Measurements from ENCODE around the gene KREMEN1.
"Not testable (repeated sequence)": the region's sequence is repeated elsewhere in the genome, so short reads cannot be mapped to it uniquely, and the experiment has no call there.

KREMEN1 gene

GRCh38 chr22:29116397-29117123 is 43.7 kb downstream of the KREMEN1 start:
- no peak for DNase-seq

DNA sequence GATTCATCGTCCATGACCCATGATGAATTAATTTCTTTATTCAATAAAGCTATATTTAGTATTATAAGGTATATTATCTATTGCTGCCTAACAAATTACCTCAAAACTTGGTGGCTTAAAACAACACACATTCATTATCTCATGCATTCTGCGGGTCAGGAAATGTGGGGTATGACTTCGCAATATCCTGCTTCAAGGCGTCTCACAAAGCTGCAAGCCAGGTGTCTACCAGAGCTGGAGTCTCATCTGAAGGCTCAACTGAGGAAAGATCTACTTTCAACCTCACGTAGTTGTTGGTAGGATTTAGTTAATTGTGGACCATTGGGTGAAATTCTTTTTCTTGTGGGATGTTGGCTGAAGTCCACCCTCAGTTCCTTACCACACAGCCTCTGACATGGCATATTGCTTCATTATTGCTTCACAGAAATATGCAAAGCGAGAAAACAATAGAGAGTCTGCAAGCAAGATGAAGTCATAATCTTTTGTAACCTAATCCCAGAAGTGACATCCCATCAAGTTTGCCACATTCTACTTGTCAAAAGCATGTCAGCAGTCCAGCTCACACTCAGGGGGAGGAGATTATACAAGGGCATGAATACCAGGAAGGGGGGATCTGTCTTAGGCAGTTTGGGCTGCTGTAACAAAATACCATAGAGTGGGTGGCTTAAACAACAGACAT is 45.1 kb downstream of the KREMEN1 start:
- ATAC-seq (ENCODE audit: insufficient read depth, low read depth) (no peak), DNase-seq (no peak)
- no peaks in the 10 kb centered on the region for H3K79me2 ChIP-seq (ENCODE audit: insufficient read depth, low read length)

More at GRCh38 chr22:29116397-29117123, 43.7 kb downstream of the KREMEN1 start:
- Histone ChIP-seq H3K27me3 (ENCODE audit: insufficient read depth, low read length, poor library complexity) (no peaks in the 10 kb centered on the region), H3K9ac (ENCODE audit: low read depth, low read length) (no peak overlapping the region), H3K4me3 (ENCODE audit: low read depth in 1 of 2, low read length in 2 of 2) (no peak overlapping the region), H4K20me1 (ENCODE audit: insufficient read depth, low read length) (0 out of 2 replicates have a peak, but pooled peaks cover 2% of the 10 kb centered on the region), H2AFZ (ENCODE audit: low read depth, low read length) (no peak overlapping the region), H3K79me2 (ENCODE audit: insufficient read depth, low read length) (no peaks in the 10 kb centered on the region), H3K4me2 (ENCODE audit: insufficient read depth, low read length) (no peak overlapping the region), H3K27ac (ENCODE audit: low read length) (no peak overlapping the region), H3K36me3 (ENCODE audit: insufficient read depth, low read length) (peaks cover 32% of the 10 kb centered on the region), H3K9me3 (ENCODE audit: insufficient read depth, low read length, severe bottlenecking) (peaks cover 8% of the 10 kb centered on the region), H3K4me1 (ENCODE audit: insufficient read depth, low read length) (no peaks in the 10 kb centered on the region)
- TF ChIP-seq, protein P1, sequence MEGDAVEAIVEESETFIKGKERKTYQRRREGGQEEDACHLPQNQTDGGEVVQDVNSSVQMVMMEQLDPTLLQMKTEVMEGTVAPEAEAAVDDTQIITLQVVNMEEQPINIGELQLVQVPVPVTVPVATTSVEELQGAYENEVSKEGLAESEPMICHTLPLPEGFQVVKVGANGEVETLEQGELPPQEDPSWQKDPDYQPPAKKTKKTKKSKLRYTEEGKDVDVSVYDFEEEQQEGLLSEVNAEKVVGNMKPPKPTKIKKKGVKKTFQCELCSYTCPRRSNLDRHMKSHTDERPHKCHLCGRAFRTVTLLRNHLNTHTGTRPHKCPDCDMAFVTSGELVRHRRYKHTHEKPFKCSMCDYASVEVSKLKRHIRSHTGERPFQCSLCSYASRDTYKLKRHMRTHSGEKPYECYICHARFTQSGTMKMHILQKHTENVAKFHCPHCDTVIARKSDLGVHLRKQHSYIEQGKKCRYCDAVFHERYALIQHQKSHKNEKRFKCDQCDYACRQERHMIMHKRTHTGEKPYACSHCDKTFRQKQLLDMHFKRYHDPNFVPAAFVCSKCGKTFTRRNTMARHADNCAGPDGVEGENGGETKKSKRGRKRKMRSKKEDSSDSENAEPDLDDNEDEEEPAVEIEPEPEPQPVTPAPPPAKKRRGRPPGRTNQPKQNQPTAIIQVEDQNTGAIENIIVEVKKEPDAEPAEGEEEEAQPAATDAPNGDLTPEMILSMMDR (IDR thresholded peaks at IDR 0.05; ENCODE audit: borderline replicate concordance, extremely low read depth, low read length, poor library complexity, severe bottlenecking), result no peak
- no peak for TF ChIP-seq EZH2 (IDR thresholded peaks at IDR 0.05; ENCODE audit: borderline replicate concordance, low read depth, low read length, severe bottlenecking)
- no peak for ATAC-seq (ENCODE audit: insufficient read depth, low read depth)

DNA sequence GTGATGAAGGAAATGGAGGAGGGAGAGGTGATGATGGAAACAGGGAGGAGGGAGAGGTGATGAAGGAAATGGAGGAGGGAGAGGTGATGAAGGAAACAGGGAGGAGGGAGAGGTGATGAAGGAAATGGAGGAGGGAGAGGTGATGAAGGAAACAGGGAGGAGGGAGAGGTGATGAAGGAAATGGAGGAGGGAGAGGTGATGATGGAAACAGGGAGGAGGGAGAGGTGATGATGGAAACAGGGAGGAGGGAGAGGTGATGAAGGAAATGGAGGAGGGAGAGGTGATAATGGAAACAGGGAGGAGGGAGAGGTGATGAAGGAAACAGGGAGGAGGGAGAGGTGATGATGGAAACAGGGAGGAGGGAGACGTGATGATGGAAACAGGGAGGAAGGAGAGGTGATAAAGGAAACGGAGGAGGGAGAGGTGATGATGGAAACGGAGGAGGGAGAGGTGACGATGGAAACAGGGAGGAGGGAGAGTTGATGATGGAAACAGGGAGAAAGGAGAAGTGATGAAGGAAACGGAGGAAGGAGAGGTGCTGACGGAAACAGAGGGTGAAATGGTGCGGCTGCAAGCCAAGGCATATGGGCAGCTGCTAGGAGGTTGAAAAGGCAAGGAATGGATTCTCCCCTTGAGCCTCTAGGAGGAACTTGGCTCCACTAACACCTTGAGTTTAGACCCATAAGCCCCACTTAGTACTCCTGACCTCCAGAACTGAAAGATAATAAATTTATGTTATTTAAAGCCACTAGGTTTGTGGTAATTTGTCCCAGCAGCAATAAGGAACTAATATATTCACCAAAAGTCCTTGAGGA is 47.5 kb downstream of the KREMEN1 start:
- not testable (repeated sequence) for H3K79me2 ChIP-seq (ENCODE audit: insufficient read depth, low read length); H3K4me1 ChIP-seq (ENCODE audit: insufficient read depth, low read length); H3K9me3 ChIP-seq (ENCODE audit: insufficient read depth, low read length, severe bottlenecking); H3K4me2 ChIP-seq (ENCODE audit: insufficient read depth, low read length); H3K4me3 ChIP-seq (ENCODE audit: low read depth in 1 of 2, low read length in 2 of 2); H3K27me3 ChIP-seq (ENCODE audit: insufficient read depth, low read length, poor library complexity); H4K20me1 ChIP-seq (ENCODE audit: insufficient read depth, low read length); ATAC-seq (ENCODE audit: insufficient read depth, low read depth); DNase-seq; H3K27ac ChIP-seq (ENCODE audit: low read length); H3K9ac ChIP-seq (ENCODE audit: low read depth, low read length); H2AFZ ChIP-seq (ENCODE audit: low read depth, low read length)
- peaks cover 37% of the 10 kb centered on the region; the same call in 1 of the 2 replicates for H3K36me3 ChIP-seq (ENCODE audit: insufficient read depth, low read length)

More for the DNA sequence above, 45.1 kb downstream of the KREMEN1 start:
- Histone ChIP-seq H2AFZ (ENCODE audit: low read depth, low read length) (no peak overlapping the region), H3K4me2 (ENCODE audit: insufficient read depth, low read length) (no peak overlapping the region), H3K9ac (ENCODE audit: low read depth, low read length) (no peak overlapping the region), H3K9me3 (ENCODE audit: insufficient read depth, low read length, severe bottlenecking) (peaks cover 8% of the 10 kb centered on the region), H3K4me3 (ENCODE audit: low read depth in 1 of 2, low read length in 2 of 2) (no peak overlapping the region), H3K36me3 (ENCODE audit: insufficient read depth, low read length) (peaks cover 33% of the 10 kb centered on the region), H4K20me1 (ENCODE audit: insufficient read depth, low read length) (0 out of 2 replicates have a peak, but pooled peaks cover 2% of the 10 kb centered on the region), H3K27me3 (ENCODE audit: insufficient read depth, low read length, poor library complexity) (no peaks in the 10 kb centered on the region), H3K4me1 (ENCODE audit: insufficient read depth, low read length) (no peaks in the 10 kb centered on the region; the same call in 1 of the 2 replicates), H3K27ac (ENCODE audit: low read length) (no peak overlapping the region)
- no peak for TF ChIP-seq EZH2 (IDR thresholded peaks at IDR 0.05; ENCODE audit: borderline replicate concordance, low read depth, low read length, severe bottlenecking)
- TF ChIP-seq, protein P1 (IDR thresholded peaks at IDR 0.05; ENCODE audit: borderline replicate concordance, extremely low read depth, low read length, poor library complexity, severe bottlenecking), result no peak

Data from DND-41 (cell line).